SK-N-SH treated with all-trans-retinoic acid at 6 μM for 48 hours (cell line): ENCODE results near the gene CFAP74.

Experiments
- ATAC-seq: fragments of 200-7000 bp; cut with Tn5 transposase; 3 replicates; pipeline ENCODE4 v1.9.1; 2020; ENCODE audit warnings: mild to moderate bottlenecking, moderate library complexity
- BACH2 ChIP-seq: fragments of 250-450 bp; sonication (Bioruptor Pico); IDR thresholded peaks from 2 replicates; pipeline ENCODE4 v1.9.0; 2021; ENCODE audit warnings: mild to moderate bottlenecking, borderline replicate concordance
- CSDC2 ChIP-seq: fragments of 250-450 bp; sonication (Bioruptor Pico); IDR thresholded peaks from 2 replicates; pipeline ENCODE4 v1.5.0; 2020; ENCODE audit warnings: mild to moderate bottlenecking, moderate library complexity
- ESRRG ChIP-seq: fragments of 250-450 bp; sonication (Bioruptor Pico); IDR thresholded peaks from 2 replicates; pipeline ENCODE4 v1.6.1; 2021; ENCODE audit warnings: mild to moderate bottlenecking
- GLIS3 ChIP-seq: fragments of 250-450 bp; sonication (Bioruptor Pico); IDR thresholded peaks from 2 replicates; pipeline ENCODE4 v1.5.0; 2020; ENCODE audit warnings: mild to moderate bottlenecking, moderate library complexity
- OSR1 ChIP-seq: fragments of 250-450 bp; sonication (Bioruptor Pico); IDR thresholded peaks from 2 replicates; pipeline ENCODE4 v1.8.0; 2022; ENCODE audit warnings: moderate library complexity, mild to moderate bottlenecking, inconsistent platforms
- PPARA ChIP-seq: fragments of 250-450 bp; sonication (Bioruptor Pico); IDR thresholded peaks from 2 replicates; pipeline ENCODE4 v1.5.0; 2020; ENCODE audit warnings: mild to moderate bottlenecking, borderline replicate concordance
- RARB ChIP-seq: fragments of 250-450 bp; sonication (Bioruptor Pico); IDR thresholded peaks from 2 replicates; pipeline ENCODE4 v1.8.0; 2021; ENCODE audit warnings: mild to moderate bottlenecking, moderate library complexity
- SNAI2 ChIP-seq: fragments of 250-450 bp; sonication (Bioruptor Pico); IDR thresholded peaks from 2 replicates; pipeline ENCODE4 v1.5.0; 2020; ENCODE audit warnings: mild to moderate bottlenecking, moderate library complexity
- TCF4 ChIP-seq: fragments of 250-450 bp; sonication (Bioruptor Pico); IDR thresholded peaks from 2 replicates; pipeline ENCODE4 v1.8.0; 2021; ENCODE audit warnings: mild to moderate bottlenecking, moderate library complexity, borderline replicate concordance
- TOX ChIP-seq: fragments of 250-450 bp; sonication (Bioruptor Pico); IDR thresholded peaks from 2 replicates; pipeline ENCODE4 v1.8.0; 2021; ENCODE audit warnings: mild to moderate bottlenecking, moderate library complexity, borderline replicate concordance
- ZC3H10 ChIP-seq: fragments of 250-450 bp; sonication (Bioruptor Pico); IDR thresholded peaks from 2 replicates; pipeline ENCODE4 v1.5.1; 2021; ENCODE audit warnings: mild to moderate bottlenecking, moderate library complexity
- ZFP30 ChIP-seq: fragments of 450-650 bp; formaldehyde crosslinking; IDR thresholded peaks from 2 replicates; pipeline ENCODE4 v1.5.0; 2022; ENCODE audit warnings: mild to moderate bottlenecking, moderate library complexity
- ZNF565 ChIP-seq: fragments of 450-650 bp; formaldehyde crosslinking; conservative IDR thresholded peaks from 2 replicates; pipeline ENCODE4 v1.5.0; 2020; ENCODE audit warnings: low read depth, mild to moderate bottlenecking, moderate library complexity
- ZNF70 ChIP-seq: fragments of 450-650 bp; formaldehyde crosslinking; IDR thresholded peaks from 2 replicates; pipeline ENCODE4 v1.5.0; 2020; ENCODE audit warnings: mild to moderate bottlenecking, moderate library complexity
- ZNF8 ChIP-seq: fragments of 450-650 bp; formaldehyde crosslinking; IDR thresholded peaks from 2 replicates; pipeline ENCODE4 v1.5.0; 2020; ENCODE audit warnings: mild to moderate bottlenecking, moderate library complexity
- TF ChIP-seq, protein P1 (sequence below): fragments of 250-450 bp; sonication (Bioruptor Pico); IDR thresholded peaks from 2 replicates; pipeline ENCODE4 v1.8.0; 2021; ENCODE audit warnings: low read depth, mild to moderate bottlenecking, moderate library complexity, borderline replicate concordance
- TF ChIP-seq, protein P2 (sequence below): fragments of 250-450 bp; sonication (Bioruptor Pico); IDR thresholded peaks from 2 replicates; pipeline ENCODE4 v1.5.0; 2020; ENCODE audit warnings: mild to moderate bottlenecking, moderate library complexity
- TF ChIP-seq, protein P3 (sequence below): fragments of 250-450 bp; sonication (Bioruptor Pico); IDR thresholded peaks from 2 replicates; pipeline ENCODE4 v1.5.1; 2020; ENCODE audit warnings: low read depth, mild to moderate bottlenecking, moderate library complexity
- TF ChIP-seq, protein P4 (sequence below): fragments of 250-450 bp; sonication (Bioruptor Pico); IDR thresholded peaks from 2 replicates; pipeline ENCODE4 v1.8.0; 2020; ENCODE audit warnings: mild to moderate bottlenecking, moderate library complexity, borderline replicate concordance
- TF ChIP-seq, protein P5 (sequence below): fragments of 250-450 bp; sonication (Bioruptor Pico); IDR thresholded peaks from 2 replicates; pipeline ENCODE4 v1.5.1; 2021; ENCODE audit warnings: mild to moderate bottlenecking, moderate library complexity

CFAP74 gene

DNA sequence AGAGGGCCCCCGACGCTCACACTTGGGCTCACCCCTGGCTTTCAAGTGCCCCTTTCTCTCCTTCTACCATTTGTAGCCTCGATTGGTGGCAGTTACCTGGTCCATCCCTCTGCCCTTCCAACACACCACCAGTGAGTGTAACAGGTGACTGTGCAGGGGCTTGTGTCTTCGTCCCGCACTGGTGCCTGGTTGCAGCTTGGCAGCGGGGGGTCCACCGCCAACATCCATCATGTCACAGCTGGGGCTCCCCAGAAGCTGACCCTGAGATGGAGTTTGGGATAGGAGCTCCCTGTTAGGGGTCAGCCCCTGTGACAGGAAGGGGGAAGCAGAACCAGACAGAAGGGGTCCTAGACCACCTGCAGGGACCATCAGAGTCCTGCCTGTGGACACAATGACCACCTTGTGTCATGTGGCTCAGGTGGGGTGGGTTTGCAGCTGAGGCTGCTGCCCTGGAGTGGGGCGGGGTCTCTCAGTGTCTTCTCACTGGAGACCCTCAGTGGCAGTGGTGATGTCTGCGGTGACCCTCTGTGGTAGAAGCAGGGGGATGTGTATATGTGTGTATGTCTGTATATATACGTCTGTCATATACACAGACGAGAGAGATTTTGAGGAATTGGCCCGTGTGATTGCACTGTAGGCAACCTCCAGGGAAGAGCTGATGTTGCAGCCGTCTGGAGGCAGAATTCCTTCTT is 92.1 kb downstream of the CFAP74 start:
- no peak for ATAC-seq
- no peak for TF ChIP-seq ZNF565 (CRISPR knock-in tag)
- TF ChIP-seq PPARA (CRISPR knock-in tag) = no peak
- no peak for TF ChIP-seq RARB
- no peak for TF ChIP-seq SNAI2 (CRISPR knock-in tag)
- TF ChIP-seq, protein P1, sequence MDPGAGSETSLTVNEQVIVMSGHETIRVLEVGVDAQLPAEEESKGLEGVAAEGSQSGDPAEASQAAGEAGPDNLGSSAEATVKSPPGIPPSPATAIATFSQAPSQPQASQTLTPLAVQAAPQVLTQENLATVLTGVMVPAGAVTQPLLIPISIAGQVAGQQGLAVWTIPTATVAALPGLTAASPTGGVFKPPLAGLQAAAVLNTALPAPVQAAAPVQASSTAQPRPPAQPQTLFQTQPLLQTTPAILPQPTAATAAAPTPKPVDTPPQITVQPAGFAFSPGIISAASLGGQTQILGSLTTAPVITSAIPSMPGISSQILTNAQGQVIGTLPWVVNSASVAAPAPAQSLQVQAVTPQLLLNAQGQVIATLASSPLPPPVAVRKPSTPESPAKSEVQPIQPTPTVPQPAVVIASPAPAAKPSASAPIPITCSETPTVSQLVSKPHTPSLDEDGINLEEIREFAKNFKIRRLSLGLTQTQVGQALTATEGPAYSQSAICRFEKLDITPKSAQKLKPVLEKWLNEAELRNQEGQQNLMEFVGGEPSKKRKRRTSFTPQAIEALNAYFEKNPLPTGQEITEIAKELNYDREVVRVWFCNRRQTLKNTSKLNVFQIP = no peak
- TF ChIP-seq ZC3H10 (CRISPR knock-in tag) = no peak
- no peak for TF ChIP-seq TOX (CRISPR knock-in tag)
- no peak for TF ChIP-seq CSDC2
- TF ChIP-seq ZFP30 (CRISPR knock-in tag) = no peak
- TF ChIP-seq, protein P2, sequence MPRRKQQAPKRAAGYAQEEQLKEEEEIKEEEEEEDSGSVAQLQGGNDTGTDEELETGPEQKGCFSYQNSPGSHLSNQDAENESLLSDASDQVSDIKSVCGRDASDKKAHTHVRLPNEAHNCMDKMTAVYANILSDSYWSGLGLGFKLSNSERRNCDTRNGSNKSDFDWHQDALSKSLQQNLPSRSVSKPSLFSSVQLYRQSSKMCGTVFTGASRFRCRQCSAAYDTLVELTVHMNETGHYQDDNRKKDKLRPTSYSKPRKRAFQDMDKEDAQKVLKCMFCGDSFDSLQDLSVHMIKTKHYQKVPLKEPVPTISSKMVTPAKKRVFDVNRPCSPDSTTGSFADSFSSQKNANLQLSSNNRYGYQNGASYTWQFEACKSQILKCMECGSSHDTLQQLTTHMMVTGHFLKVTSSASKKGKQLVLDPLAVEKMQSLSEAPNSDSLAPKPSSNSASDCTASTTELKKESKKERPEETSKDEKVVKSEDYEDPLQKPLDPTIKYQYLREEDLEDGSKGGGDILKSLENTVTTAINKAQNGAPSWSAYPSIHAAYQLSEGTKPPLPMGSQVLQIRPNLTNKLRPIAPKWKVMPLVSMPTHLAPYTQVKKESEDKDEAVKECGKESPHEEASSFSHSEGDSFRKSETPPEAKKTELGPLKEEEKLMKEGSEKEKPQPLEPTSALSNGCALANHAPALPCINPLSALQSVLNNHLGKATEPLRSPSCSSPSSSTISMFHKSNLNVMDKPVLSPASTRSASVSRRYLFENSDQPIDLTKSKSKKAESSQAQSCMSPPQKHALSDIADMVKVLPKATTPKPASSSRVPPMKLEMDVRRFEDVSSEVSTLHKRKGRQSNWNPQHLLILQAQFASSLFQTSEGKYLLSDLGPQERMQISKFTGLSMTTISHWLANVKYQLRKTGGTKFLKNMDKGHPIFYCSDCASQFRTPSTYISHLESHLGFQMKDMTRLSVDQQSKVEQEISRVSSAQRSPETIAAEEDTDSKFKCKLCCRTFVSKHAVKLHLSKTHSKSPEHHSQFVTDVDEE (CRISPR knock-in tag) = no peak
- no peak for TF ChIP-seq ESRRG (CRISPR knock-in tag)
- TF ChIP-seq, protein P3, sequence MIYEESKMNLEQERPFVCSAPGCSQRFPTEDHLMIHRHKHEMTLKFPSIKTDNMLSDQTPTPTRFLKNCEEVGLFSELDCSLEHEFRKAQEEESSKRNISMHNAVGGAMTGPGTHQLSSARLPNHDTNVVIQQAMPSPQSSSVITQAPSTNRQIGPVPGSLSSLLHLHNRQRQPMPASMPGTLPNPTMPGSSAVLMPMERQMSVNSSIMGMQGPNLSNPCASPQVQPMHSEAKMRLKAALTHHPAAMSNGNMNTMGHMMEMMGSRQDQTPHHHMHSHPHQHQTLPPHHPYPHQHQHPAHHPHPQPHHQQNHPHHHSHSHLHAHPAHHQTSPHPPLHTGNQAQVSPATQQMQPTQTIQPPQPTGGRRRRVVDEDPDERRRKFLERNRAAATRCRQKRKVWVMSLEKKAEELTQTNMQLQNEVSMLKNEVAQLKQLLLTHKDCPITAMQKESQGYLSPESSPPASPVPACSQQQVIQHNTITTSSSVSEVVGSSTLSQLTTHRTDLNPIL (CRISPR knock-in tag) = no peak
- TF ChIP-seq TCF4 (CRISPR knock-in tag) = no peak
- no peak for TF ChIP-seq GLIS3 (CRISPR knock-in tag)
- no peak for TF ChIP-seq OSR1 (CRISPR knock-in tag)
- TF ChIP-seq ZNF70 = no peak

DNA sequence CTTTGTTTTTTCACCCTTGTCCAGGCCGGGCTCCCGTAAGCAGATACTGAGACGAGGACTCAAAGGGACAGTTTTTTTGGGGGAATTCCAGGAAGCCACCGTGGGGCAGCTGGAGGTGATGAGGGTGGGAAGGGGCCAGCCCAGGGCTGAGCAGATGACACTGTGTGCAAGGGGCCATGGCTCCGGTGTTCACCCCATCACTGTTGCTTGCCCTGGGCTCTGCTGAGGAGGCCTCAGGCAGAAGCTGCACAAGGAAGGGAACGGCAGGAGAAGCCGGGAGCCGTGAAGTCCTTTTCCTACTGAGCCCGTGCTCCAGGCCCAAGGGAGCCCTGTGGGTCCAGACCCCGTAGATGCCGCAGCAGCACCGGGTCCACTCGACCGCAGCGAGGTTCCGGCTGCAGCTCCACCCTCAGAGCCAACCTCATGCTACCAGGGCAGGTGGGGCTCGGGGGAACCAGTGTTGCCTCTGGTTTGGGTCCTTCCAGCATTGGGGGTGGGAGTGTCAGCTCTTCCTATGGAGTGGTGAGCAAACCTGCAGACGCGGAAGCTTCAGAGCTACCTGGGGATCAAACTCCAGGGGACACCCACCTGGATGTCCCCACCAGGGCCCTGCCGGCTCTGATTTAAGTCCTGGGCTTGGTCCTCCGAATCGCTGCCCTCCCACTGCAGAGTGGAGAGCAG is 92.8 kb downstream of the CFAP74 start:
- TF ChIP-seq BACH2 = no peak
- TF ChIP-seq CSDC2 = no peak
- no peak for TF ChIP-seq SNAI2 (CRISPR knock-in tag)
- no peak for TF ChIP-seq ZFP30 (CRISPR knock-in tag)
- TF ChIP-seq, protein P4, sequence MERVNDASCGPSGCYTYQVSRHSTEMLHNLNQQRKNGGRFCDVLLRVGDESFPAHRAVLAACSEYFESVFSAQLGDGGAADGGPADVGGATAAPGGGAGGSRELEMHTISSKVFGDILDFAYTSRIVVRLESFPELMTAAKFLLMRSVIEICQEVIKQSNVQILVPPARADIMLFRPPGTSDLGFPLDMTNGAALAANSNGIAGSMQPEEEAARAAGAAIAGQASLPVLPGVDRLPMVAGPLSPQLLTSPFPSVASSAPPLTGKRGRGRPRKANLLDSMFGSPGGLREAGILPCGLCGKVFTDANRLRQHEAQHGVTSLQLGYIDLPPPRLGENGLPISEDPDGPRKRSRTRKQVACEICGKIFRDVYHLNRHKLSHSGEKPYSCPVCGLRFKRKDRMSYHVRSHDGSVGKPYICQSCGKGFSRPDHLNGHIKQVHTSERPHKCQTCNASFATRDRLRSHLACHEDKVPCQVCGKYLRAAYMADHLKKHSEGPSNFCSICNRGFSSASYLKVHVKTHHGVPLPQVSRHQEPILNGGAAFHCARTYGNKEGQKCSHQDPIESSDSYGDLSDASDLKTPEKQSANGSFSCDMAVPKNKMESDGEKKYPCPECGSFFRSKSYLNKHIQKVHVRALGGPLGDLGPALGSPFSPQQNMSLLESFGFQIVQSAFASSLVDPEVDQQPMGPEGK (CRISPR knock-in tag) = no peak
- TF ChIP-seq, protein P5, sequence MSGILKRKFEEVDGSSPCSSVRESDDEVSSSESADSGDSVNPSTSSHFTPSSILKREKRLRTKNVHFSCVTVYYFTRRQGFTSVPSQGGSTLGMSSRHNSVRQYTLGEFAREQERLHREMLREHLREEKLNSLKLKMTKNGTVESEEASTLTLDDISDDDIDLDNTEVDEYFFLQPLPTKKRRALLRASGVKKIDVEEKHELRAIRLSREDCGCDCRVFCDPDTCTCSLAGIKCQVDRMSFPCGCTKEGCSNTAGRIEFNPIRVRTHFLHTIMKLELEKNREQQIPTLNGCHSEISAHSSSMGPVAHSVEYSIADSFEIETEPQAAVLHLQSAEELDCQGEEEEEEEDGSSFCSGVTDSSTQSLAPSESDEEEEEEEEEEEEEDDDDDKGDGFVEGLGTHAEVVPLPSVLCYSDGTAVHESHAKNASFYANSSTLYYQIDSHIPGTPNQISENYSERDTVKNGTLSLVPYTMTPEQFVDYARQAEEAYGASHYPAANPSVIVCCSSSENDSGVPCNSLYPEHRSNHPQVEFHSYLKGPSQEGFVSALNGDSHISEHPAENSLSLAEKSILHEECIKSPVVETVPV (CRISPR knock-in tag) = no peak
- TF ChIP-seq ESRRG (CRISPR knock-in tag) = no peak
- no peak for TF ChIP-seq RARB
- TF ChIP-seq TOX (CRISPR knock-in tag) = no peak
- TF ChIP-seq ZC3H10 (CRISPR knock-in tag) = no peak
- TF ChIP-seq OSR1 (CRISPR knock-in tag) = no peak
- TF ChIP-seq ZNF8 = no peak
- ATAC-seq = no peak

DNA sequence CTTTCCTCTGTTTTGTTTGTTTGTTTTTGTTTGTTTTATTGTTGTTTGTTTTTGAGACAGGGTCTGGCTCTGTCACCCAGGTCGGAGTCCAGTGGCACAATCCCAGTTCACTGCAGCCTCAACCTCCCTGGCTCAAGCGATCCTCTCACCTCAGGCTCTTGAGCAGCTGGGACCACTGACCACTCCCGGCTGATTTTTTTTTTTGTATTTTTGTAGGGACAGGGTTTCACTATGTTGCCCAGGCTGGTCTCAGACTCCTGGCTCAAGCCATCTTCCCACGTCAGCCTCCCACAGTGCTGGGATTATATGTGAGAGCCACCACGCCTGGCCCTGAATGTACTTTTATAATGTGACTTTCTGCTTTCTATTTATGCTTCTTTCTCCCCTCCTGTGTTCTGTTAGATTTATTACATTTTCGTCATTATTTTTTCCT is 93.5 kb downstream of the CFAP74 start:
- TF ChIP-seq, protein P5 (CRISPR knock-in tag) = no peak
- TF ChIP-seq ESRRG (CRISPR knock-in tag) = no peak
- TF ChIP-seq OSR1 (CRISPR knock-in tag) = no peak
- TF ChIP-seq, protein P3 (CRISPR knock-in tag) = no peak
- TF ChIP-seq TOX (CRISPR knock-in tag) = no peak
- no peak for TF ChIP-seq TCF4 (CRISPR knock-in tag)
- no peak for TF ChIP-seq ZNF70
- no peak for ATAC-seq
